Stimulated activated CD4-positive, alpha-beta T cell treated with anti-CD3 and anti-CD28 coated beads, Interleukin-15, amount 100 ng/mL, for 24 hours (primary cell): Measurements from ENCODE around the gene HPCAL1.
"Not testable (repeated sequence)": the region's sequence is repeated elsewhere in the genome, so short reads cannot be mapped to it uniquely, and the experiment has no call there.

Experiments
- DNase-seq: peaks from one replicate; pipeline ENCODE4 v3.0.0-alpha.2; 2020

The HPCAL1 gene

GRCh38 chr2:10302479-10303180 lies at the start of gene HPCAL1:
HPCAL1 (plus strand) TSS chr2:10302904; CDS start chr2:10419758, 116,854 bp downstream.
- DNase-seq, result peak; percentile 86

- no peak for DNase-seq
Measured at GRCh38 chr2:10253596-10254372, 48.9 kb upstream of the HPCAL1 start.

GRCh38 chr2:10254373-10255188 lies 48.1 kb upstream of the HPCAL1 start:
- DNase-seq, result no peak

GRCh38 chr2:10255189-10256030 lies 47.3 kb upstream of the HPCAL1 start:
- DNase-seq, result no peak

GRCh38 chr2:10256031-10256514 lies 46.6 kb upstream of the HPCAL1 start:
- DNase-seq, result no peak

- no peak for DNase-seq
Measured at GRCh38 chr2:10256515-10257031, 46.1 kb upstream of the HPCAL1 start.

- DNase-seq, result no peak
Measured at GRCh38 chr2:10257036-10257435, 45.7 kb upstream of the HPCAL1 start.

- DNase-seq, result no peak
Measured at GRCh38 chr2:10257500-10258147, 45.1 kb upstream of the HPCAL1 start.

- DNase-seq, result no peak
Measured at GRCh38 chr2:10258326-10258725, 44.4 kb upstream of the HPCAL1 start.

GRCh38 chr2:10258726-10259125 lies 44.0 kb upstream of the HPCAL1 start:
- DNase-seq, result no peak

GRCh38 chr2:10260130-10260529 lies 42.6 kb upstream of the HPCAL1 start:
- DNase-seq, result no peak

- not testable (repeated sequence) for DNase-seq
Measured at GRCh38 chr2:10263526-10263925, 39.2 kb upstream of the HPCAL1 start.

- no peak for DNase-seq
Measured at GRCh38 chr2:10264506-10265328, 38.0 kb upstream of the HPCAL1 start.

- no peak for DNase-seq
Measured at GRCh38 chr2:10265329-10266132, 37.2 kb upstream of the HPCAL1 start.

GRCh38 chr2:10266133-10266620 lies 36.5 kb upstream of the HPCAL1 start:
- DNase-seq, result no peak

GRCh38 chr2:10267036-10267435 lies 35.7 kb upstream of the HPCAL1 start:
- DNase-seq, result no peak

- DNase-seq, result no peak
Measured at GRCh38 chr2:10267551-10268465, 34.9 kb upstream of the HPCAL1 start.

- no peak for DNase-seq
Measured at GRCh38 chr2:10269291-10269690, 33.4 kb upstream of the HPCAL1 start.
